NCI-H446 treated with DMSO at 0.1 percent for 48 hours (cell line): ENCODE results near the gene CHCHD6.

Experiments
- DNase-seq: peaks from one replicate; lab custom pipeline; 2025; lab: John Stamatoyannopoulos, UW

The CHCHD6 gene

GRCh38 chr3:126961191-126961790 is 257.3 kb downstream of the CHCHD6 start:
- DNase-seq = peak; percentile 83

GRCh38 chr3:126961791-126962461 is 257.9 kb downstream of the CHCHD6 start:
- DNase-seq = no peak

- no peak for DNase-seq
These were observed 258.7 kb downstream of the CHCHD6 start for GRCh38 chr3:126962756-126963155.

GRCh38 chr3:126963261-126964190 is 259.5 kb downstream of the CHCHD6 start:
- no peak for DNase-seq

- no peak for DNase-seq
These were observed 260.2 kb downstream of the CHCHD6 start for GRCh38 chr3:126964261-126964660.

- no peak for DNase-seq
These were observed 260.9 kb downstream of the CHCHD6 start for GRCh38 chr3:126964950-126965349.

- no peak for DNase-seq
These were observed 261.6 kb downstream of the CHCHD6 start for GRCh38 chr3:126965526-126966080.

- DNase-seq = no peak
These were observed 263.3 kb downstream of the CHCHD6 start for GRCh38 chr3:126967386-126967785.

GRCh38 chr3:126968391-126969390 is 264.7 kb downstream of the CHCHD6 start:
- no peak for DNase-seq

- DNase-seq = no peak
These were observed 265.5 kb downstream of the CHCHD6 start for GRCh38 chr3:126969586-126969985.

GRCh38 chr3:126970101-126970500 is 266.1 kb downstream of the CHCHD6 start:
- no peak for DNase-seq

- no peak for DNase-seq
These were observed 266.9 kb downstream of the CHCHD6 start for GRCh38 chr3:126970921-126971320.

GRCh38 chr3:126971891-126972351 is 267.9 kb downstream of the CHCHD6 start:
- no peak for DNase-seq

- no peak for DNase-seq
These were observed 268.8 kb downstream of the CHCHD6 start for GRCh38 chr3:126972866-126973265.

GRCh38 chr3:126973814-126974213 is 269.8 kb downstream of the CHCHD6 start:
- no peak for DNase-seq

GRCh38 chr3:126974756-126975155 is 270.7 kb downstream of the CHCHD6 start:
- no peak for DNase-seq

GRCh38 chr3:126976906-126977305 is 272.9 kb downstream of the CHCHD6 start:
- no peak for DNase-seq

GRCh38 chr3:126977821-126978220 is 273.8 kb downstream of the CHCHD6 start:
- DNase-seq = no peak

- DNase-seq = no peak
These were observed 274.3 kb downstream of the CHCHD6 start for GRCh38 chr3:126978291-126978690.

- DNase-seq = no peak
These were observed 275.1 kb downstream of the CHCHD6 start for GRCh38 chr3:126979046-126979628.
